T-helper 17 cell (primary cell): Measurements from ENCODE around the gene METTL1. TPM values are rescaled to one million over a fixed set of nuclear protein-coding genes. Genes with fewer than 3 reads are reported as not detected.

ENCODE experiments used
- ATAC-seq: fragments of 150-1000 bp; cut with Tn5 transposase; 2 replicates; pipeline ENCODE4 v1.10.0; 2021; ENCODE audit warnings: mild to moderate bottlenecking, moderate library complexity
- DNase-seq, 3 donors: peaks; one replicate each; pipeline versions ENCODE4 v3.0.0 to v3.0.0-alpha.2; 2020 to 2021
- H3K9me3 ChIP-seq: one replicate; pipeline ENCODE4 v1.7.0; 2013; ENCODE audit warnings: low read length, mild to moderate bottlenecking; ENCODE audit not compliant: control insufficient read depth, poor library complexity, severe bottlenecking
- H3K27ac Mint-ChIP-seq: one replicate; pipeline ENCODE4 v1.8.0; 2022; ENCODE audit warnings: mild to moderate bottlenecking, moderate library complexity, mixed read lengths
- H3K27me3 Mint-ChIP-seq: one replicate; pipeline ENCODE4 v1.8.0; 2022; ENCODE audit warnings: mixed read lengths
- H3K36me3 Mint-ChIP-seq: one replicate; pipeline ENCODE4 v1.8.0; 2022; ENCODE audit warnings: low read depth, mixed read lengths
- H3K4me1 Mint-ChIP-seq: one replicate; pipeline ENCODE4 v1.8.0; 2022; ENCODE audit warnings: mild to moderate bottlenecking, mixed read lengths
- H3K4me3 Mint-ChIP-seq: one replicate; pipeline ENCODE4 v1.8.0; 2022; ENCODE audit warnings: mild to moderate bottlenecking, moderate library complexity, mixed read lengths
- total RNA-seq, 4 donors: library from RNA in 2 of 4; stranded (reverse) in 2 of 4; gene quantifications; one replicate each; pipeline ENCODE4 v1.2.3 and lab custom pipeline; 2022 to 2026

Gene METTL1
- total RNA-seq, 2 donors from 2014 or later, result 15.0 to 20.9 TPM

DNA sequence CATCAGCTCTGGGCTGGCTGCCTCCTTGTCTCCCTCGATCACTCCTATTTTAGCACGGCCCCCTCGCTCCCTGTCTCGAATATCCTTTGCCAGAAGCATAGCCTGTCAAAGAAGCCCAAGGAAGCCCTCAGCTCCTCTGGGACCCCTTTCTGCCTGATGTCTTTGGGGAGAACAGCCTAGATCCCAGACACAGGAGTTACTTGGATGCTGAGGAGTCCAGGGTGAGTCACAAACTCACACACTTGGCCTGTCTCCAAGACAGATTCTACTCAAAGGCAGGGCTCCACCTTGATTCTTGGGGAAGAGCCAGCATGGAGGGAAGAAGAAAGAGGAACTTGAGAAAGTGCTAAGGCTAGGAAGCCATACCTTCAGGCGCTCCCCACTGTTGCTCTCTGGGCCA, 38.5 kb upstream of the METTL1 start:
- Mint-ChIP-seq H3K36me3 (peaks cover 2% of the 10 kb centered on the region), H3K27me3 (no peaks in the 10 kb centered on the region), H3K4me3 (no peak overlapping the region), H3K4me1 (peaks cover 4% of the 10 kb centered on the region), H3K27ac (no peak overlapping the region)
- DNase-seq, result no peak
- no peak for ATAC-seq
- H3K9me3 ChIP-seq, result no peaks in the 10 kb centered on the region

DNA sequence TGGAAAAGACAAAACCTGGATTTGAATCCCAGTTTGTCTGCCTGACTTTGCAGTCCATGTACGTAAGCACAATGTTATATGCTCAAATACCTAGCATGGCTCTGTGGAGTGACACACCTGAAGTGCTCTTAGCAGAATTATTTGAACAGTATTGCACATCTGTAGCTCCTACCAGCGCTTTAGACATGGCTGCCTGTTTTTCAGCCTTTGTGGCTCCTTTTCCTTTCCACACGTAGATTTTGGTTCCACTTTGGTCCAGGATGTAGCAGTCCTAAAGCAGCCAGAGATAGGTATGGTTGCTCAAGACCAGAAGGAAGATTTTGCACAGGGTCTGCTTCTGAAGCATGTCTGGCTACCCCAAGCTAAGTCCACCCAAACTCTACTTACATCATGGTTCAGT, 37.5 kb upstream of the METTL1 start:
- H3K27me3 Mint-ChIP-seq, result no peaks in the 10 kb centered on the region
- peaks cover 4% of the 10 kb centered on the region for H3K4me1 Mint-ChIP-seq
- H3K4me3 Mint-ChIP-seq, result no peak overlapping the region
- peaks cover 2% of the 10 kb centered on the region for H3K36me3 Mint-ChIP-seq
- DNase-seq (no peak), ATAC-seq (no peak)
- no peaks in the 10 kb centered on the region for H3K9me3 ChIP-seq
- no peak overlapping the region for H3K27ac Mint-ChIP-seq

DNA sequence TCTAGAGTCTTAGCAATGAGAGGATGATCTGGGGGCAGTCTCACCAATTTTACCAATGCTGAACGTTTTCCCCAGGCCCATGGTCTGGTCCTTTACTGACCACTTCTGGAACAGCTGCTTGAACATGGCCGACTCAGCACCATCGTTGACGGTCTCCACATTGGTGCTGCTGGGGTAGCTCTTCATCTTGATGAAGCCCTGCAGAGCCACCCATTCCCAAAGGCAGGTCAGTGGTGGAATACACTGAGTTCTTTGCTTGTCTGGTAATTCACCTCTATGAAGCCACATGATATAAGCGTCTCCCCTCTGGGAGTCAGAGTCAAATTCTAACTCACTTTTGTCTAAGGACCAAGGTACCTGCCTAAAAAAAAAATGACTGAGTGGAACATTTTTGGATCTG, 36.4 kb upstream of the METTL1 start:
- peaks cover 6% of the 10 kb centered on the region for H3K4me1 Mint-ChIP-seq
- no peak for ATAC-seq
- H3K27me3 Mint-ChIP-seq, result no peaks in the 10 kb centered on the region
- no peaks in the 10 kb centered on the region for H3K9me3 ChIP-seq
- H3K4me3 Mint-ChIP-seq, result no peak overlapping the region
- H3K27ac Mint-ChIP-seq, result no peak overlapping the region
- H3K36me3 Mint-ChIP-seq, result peaks cover 2% of the 10 kb centered on the region
- DNase-seq, result no peak

DNA sequence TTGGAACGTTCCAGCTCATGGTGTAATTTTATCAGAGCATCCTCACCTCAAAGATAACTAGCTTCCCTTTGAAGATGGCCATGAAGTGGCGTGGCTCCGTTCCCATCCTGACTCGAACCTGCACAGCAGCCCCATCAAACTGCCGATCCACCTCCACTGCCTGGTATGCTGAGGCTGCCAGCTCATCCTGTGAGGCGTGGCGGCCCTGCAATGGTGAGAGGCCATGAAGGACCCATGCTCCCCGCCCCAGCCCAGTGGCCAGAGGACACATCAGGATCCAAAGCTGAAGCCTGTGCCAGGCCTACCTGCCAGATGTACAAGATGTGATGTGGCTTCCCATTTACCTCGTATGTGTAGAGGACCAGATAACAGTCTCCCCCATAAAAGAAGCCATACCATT, 35.4 kb upstream of the METTL1 start:
- Mint-ChIP-seq H3K4me1 (peaks cover 4% of the 10 kb centered on the region), H3K4me3 (no peak overlapping the region), H3K36me3 (peaks cover 6% of the 10 kb centered on the region), H3K27ac (no peak overlapping the region), H3K27me3 (no peaks in the 10 kb centered on the region)
- DNase-seq (no peak), ATAC-seq (no peak)
- H3K9me3 ChIP-seq, result no peaks in the 10 kb centered on the region

DNA sequence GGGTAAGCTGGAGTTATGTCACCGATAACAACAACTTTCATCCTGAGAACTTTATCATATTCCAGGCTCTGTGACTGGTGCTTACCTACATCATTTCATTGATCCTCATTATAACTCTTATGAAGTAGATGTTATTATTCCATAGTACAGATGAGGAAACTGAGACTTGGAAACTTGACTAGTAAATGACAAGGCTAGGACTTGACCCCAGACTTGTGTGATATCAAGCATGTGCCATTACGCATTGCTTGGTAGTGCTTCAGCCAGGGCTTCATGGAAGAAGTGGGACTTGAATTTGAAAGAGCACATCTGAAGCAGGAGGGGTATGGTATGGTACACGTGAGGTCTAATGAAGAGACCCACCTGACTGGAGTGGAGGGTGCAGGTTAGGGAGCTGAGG, 34.8 kb upstream of the METTL1 start:
- ATAC-seq (no peak), DNase-seq (no peak)
- H3K27me3 Mint-ChIP-seq, result no peaks in the 10 kb centered on the region
- H3K4me3 Mint-ChIP-seq, result no peak overlapping the region
- H3K27ac Mint-ChIP-seq, result no peak overlapping the region
- H3K9me3 ChIP-seq, result no peaks in the 10 kb centered on the region
- H3K4me1 Mint-ChIP-seq, result peaks cover 4% of the 10 kb centered on the region
- peaks cover 3% of the 10 kb centered on the region for H3K36me3 Mint-ChIP-seq

DNA sequence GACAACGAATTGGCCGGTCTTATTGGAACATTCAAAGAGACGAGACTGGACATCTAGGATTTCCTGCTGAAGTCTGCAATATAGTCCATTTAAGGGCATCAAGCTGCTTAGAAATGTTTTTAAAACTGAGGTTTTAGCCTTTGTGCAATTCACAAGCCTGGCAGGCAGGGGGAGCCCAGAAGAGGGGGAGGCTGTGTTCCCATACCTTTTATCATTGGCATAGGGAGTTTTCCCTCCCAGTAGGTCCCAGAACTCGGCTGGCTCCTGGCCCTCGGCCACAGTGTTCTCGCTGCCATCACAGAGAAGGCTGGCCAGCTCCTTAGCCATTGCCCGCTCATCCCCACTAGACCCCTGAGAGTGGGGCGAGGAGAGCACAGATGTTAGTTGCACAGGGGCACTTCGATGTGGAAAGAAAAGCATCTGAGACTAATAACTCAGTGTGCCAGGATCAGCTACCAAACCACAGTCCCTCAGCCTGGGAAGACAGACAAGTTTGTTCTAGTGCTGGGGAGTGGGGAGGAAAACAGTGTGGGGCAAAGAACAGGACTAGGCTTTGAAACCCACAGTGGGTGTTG, 31.5 kb upstream of the METTL1 start:
- ATAC-seq, result peak; percentile 53
- H3K9me3 ChIP-seq, result no peaks in the 10 kb centered on the region
- H3K36me3 Mint-ChIP-seq, result peaks cover 10% of the 10 kb centered on the region
- H3K27me3 Mint-ChIP-seq, result no peaks in the 10 kb centered on the region
- H3K4me3 Mint-ChIP-seq, result no peak overlapping the region
- H3K27ac Mint-ChIP-seq, result no peak overlapping the region
- peaks cover 10% of the 10 kb centered on the region for H3K4me1 Mint-ChIP-seq
- DNase-seq, result peak in 1 of 3 donors; percentile 20

DNA sequence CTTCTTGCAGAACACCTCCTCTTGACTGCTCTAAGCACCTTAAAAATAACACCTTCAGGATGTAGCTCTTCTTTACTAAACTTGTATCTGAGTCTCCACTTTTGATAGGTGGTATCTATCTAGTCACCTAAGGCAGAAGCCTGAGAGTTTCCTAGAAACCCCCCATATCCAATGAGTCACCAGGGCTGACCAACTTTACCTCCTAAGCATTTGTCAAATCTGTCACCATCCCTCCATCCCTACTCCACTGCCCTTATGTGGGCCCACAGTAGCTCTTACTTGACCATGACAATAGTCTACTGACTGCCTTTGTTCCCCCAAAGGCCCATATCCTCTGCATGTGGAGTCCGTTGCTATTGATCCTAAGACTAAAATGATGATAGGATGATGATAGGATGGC, 30.7 kb upstream of the METTL1 start:
- H3K9me3 ChIP-seq, result no peaks in the 10 kb centered on the region
- ATAC-seq, result no peak
- no peak overlapping the region for H3K27ac Mint-ChIP-seq
- peaks cover 12% of the 10 kb centered on the region for H3K36me3 Mint-ChIP-seq
- H3K27me3 Mint-ChIP-seq, result no peaks in the 10 kb centered on the region
- no peak overlapping the region for H3K4me3 Mint-ChIP-seq
- no peak for DNase-seq
- H3K4me1 Mint-ChIP-seq, result peaks cover 10% of the 10 kb centered on the region

DNA sequence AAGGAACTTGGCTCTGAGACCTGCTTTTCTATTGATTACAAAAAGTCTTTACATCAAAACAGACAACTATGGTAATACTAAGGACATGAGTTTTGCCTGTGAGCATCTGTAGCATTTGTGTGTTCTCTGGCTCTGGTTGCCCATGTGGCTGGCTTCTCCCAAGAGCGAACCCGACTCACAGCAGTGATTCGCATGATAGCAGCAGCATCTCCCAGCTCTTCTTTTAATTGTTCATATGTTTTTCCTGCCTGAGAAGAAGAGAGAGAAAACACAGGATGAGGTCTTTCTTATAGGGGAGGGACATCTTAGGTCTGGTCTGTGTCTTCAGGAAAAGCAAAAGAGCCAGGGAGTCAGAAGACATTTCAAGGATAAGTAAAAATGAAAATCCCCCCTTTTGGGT, 29.1 kb upstream of the METTL1 start:
- Mint-ChIP-seq H3K36me3 (peaks cover 16% of the 10 kb centered on the region), H3K4me1 (peaks cover 13% of the 10 kb centered on the region), H3K4me3 (no peak overlapping the region), H3K27ac (no peak overlapping the region), H3K27me3 (no peaks in the 10 kb centered on the region)
- ATAC-seq, result no peak
- no peaks in the 10 kb centered on the region for H3K9me3 ChIP-seq
- DNase-seq, result no peak

DNA sequence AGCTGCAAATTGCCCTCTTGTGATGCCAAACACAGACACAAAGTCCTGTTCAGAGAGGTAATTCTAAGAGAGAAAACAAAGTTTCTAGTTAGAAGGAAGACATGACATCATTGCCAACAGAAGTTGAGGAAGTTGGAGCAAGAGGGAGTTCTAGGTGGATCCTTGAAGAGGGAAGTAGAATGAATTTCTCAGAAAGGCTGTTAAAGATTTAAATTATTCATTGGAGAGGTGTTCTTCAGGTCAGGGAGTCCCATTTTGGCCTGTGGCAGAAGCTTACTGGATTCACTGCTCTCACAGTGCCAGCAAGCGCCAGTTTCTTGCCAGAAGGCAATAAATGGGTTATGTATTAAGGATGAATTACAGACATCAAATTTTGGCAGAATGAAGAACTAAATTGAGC, 26.0 kb upstream of the METTL1 start:
- peaks cover 14% of the 10 kb centered on the region for H3K4me1 Mint-ChIP-seq
- ATAC-seq, result no peak
- H3K27me3 Mint-ChIP-seq, result no peaks in the 10 kb centered on the region
- H3K4me3 Mint-ChIP-seq, result no peak overlapping the region
- peaks cover 16% of the 10 kb centered on the region for H3K36me3 Mint-ChIP-seq
- no peaks in the 10 kb centered on the region for H3K9me3 ChIP-seq
- DNase-seq, result no peak
- no peak overlapping the region for H3K27ac Mint-ChIP-seq

DNA sequence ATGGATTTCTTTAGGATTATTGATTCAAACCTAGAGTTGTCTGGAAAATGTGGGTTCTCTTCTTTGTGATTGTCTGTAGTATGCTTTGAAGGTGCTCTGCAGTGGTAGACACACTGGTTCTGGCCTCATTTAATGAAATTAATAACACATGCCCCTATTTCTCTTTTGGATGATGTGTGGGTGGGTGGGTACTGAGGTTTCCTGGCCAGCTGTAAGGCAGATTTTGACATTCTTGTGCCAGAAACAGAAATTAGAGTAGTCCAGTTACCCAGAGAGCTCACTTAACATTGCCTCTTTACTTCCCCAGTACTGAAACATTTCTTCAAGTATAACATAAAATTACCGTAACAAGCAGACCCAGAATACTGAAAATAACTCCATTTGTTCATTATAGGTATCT, 25.1 kb upstream of the METTL1 start:
- ATAC-seq (no peak), DNase-seq (no peak)
- no peaks in the 10 kb centered on the region for H3K9me3 ChIP-seq
- Mint-ChIP-seq H3K36me3 (peaks cover 15% of the 10 kb centered on the region), H3K4me3 (no peak overlapping the region), H3K27ac (no peak overlapping the region), H3K4me1 (peaks cover 12% of the 10 kb centered on the region), H3K27me3 (no peaks in the 10 kb centered on the region)

DNA sequence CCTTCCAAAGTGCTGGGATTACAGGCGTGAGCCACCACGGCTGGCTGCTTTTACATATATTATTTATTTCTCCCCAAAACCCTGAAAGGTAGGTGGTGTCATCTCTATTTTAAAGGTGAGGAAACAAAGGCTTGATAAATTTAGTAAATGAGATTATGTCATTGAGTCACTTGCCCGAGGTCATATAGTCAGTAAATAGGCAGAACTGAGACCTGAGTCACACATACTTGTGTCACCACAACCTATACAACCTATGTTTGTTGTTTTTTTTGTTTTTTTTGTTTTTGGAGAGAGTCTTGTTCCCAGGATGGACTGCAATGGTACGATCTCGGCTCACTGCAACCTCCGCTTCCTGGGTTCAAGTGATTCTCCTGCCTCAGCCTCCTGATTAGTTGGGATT, 23.4 kb upstream of the METTL1 start:
- H3K27ac Mint-ChIP-seq, result no peak overlapping the region
- DNase-seq (no peak), ATAC-seq (no peak)
- no peaks in the 10 kb centered on the region for H3K9me3 ChIP-seq
- no peaks in the 10 kb centered on the region for H3K27me3 Mint-ChIP-seq
- peaks cover 11% of the 10 kb centered on the region for H3K4me1 Mint-ChIP-seq
- H3K36me3 Mint-ChIP-seq, result peaks cover 15% of the 10 kb centered on the region
- H3K4me3 Mint-ChIP-seq, result no peak overlapping the region

DNA sequence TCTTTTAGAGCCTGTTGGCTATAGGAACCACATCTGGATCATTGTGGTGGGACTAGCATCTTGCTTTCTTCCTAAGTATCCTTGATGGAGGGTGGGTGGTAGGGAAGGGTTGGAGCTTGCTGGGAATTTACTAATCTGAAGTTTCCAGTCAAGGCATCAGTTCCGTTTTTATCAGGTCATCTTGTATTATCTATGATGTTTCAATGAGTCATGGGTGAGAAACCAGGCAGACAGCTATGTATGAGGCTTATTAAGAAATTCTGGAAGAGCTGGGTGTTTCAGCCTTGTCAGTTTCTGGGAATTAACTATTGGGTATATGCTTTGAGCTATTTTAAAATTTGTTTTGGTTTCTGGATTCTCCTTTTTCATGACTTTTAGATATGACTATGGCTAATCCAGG, 22.0 kb upstream of the METTL1 start:
- peaks cover 10% of the 10 kb centered on the region for H3K36me3 Mint-ChIP-seq
- peaks cover 9% of the 10 kb centered on the region for H3K4me1 Mint-ChIP-seq
- no peaks in the 10 kb centered on the region for H3K27me3 Mint-ChIP-seq
- DNase-seq (no peak), ATAC-seq (no peak)
- no peak overlapping the region for H3K4me3 Mint-ChIP-seq
- no peaks in the 10 kb centered on the region for H3K9me3 ChIP-seq
- no peak overlapping the region for H3K27ac Mint-ChIP-seq

DNA sequence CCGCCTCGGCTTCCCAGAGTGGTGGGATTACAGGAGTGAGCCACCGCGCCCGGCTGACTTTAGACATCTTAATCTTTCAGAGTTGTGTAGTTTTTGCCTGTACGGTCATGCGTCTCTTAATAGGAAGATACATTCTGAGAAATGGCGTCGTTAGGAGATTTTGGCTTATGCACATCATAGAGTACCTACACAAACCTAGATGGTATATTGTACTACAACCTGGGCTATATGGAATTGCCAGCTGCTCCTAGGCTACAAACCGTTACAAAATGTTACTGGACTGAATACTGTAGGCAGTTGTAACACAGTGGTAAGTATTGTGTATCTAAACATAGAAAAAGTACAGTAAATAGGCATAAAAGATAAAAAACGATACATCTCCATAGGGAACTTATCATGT, 12.0 kb upstream of the METTL1 start:
- Mint-ChIP-seq H3K4me3 (peak overlapping the region; percentile 65), H3K27ac (peak overlapping the region; percentile 99), H3K27me3 (no peaks in the 10 kb centered on the region), H3K4me1 (peaks cover 45% of the 10 kb centered on the region), H3K36me3 (peaks cover 7% of the 10 kb centered on the region)
- DNase-seq (no peak), ATAC-seq (no peak)
- H3K9me3 ChIP-seq, result no peaks in the 10 kb centered on the region

DNA sequence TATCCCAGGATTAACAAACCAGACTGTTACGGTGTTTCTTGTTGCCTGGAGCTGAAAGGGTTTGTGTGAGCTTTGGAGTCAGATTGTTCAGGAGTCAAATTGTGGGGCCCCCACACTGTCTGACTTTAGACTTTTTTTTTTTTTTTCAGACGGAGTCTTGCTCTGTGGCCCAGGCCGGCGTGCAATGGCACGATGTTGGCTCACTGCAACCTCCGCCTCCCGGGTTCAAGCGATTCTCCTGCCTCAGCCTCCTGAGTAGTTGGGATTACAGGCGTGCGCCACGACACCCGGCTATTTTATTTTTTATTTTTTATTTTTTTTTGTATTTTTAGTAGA, 11.5 kb upstream of the METTL1 start:
- H3K9me3 ChIP-seq, result no peaks in the 10 kb centered on the region
- Mint-ChIP-seq H3K36me3 (peaks cover 7% of the 10 kb centered on the region), H3K4me1 (peaks cover 48% of the 10 kb centered on the region), H3K27ac (peak overlapping the region; percentile 99), H3K27me3 (no peaks in the 10 kb centered on the region), H3K4me3 (peak overlapping the region; percentile 99)
- ATAC-seq (no peak), DNase-seq (no peak)
